K562 (cell line): ENCODE results near the gene COMMD8. TPM values are rescaled to one million over a fixed set of nuclear protein-coding genes. Genes with fewer than 3 reads are reported as not detected.
A peak's percentile ranks its signal among the peaks of the same experiment; 100 is the strongest.

Experiments used
- ATAC-seq: fragments of 200-7000 bp; cut with Tn5 transposase; 3 replicates; pipeline ENCODE4 v1.9.1; 2020; ENCODE audit warnings: moderate library complexity
- BruUV-seq: library from RNA; stranded (reverse); fragments of 400-500 nt; replicated peaks from 2 replicates; lab custom pipeline; 2021; lab: Mats Ljungman, UMichigan
- CTCF ChIA-PET: fragments of 300-600 bp; formaldehyde crosslinking; extraction: SDS; loops from one replicate; lab custom pipeline; 2021; ENCODE audit warnings: low intra/inter-chr PET ratio; lab: Yijun Ruan, JAX
- POLR2A ChIA-PET: fragments of 300-600, 350-650 bp; sonication (Branson Sonifier 250); formaldehyde crosslinking; extraction: SDS; loops from one replicate; lab custom pipeline; 2021; ENCODE audit warnings: antibody characterized with exemption, inconsistent platforms; lab: Yijun Ruan, JAX
- DNase-seq, 4 experiments: peaks; one replicate each; pipeline versions ENCODE4 v3.0.0 to v3.0.0-alpha.2; 2011 to 2018; ENCODE audit warnings: low spot score in 3 of 4, mixed read lengths in 3 of 4; ENCODE audit errors: extremely low read depth in 1 of 4
- FAIRE-seq: peaks from 2 replicates; lab custom pipeline; 2011; peaks lifted over from hg19 to GRCh38; lab: Jason Lieb, UNC
- H2AFZ ChIP-seq: 2 replicates; pipeline ENCODE4 v1.6.0; 2011; ENCODE audit warnings: low read depth, low read length, control low read depth, inconsistent platforms
- H3K27ac ChIP-seq: fragments of 200-600 bp; 3 replicates; pipeline ENCODE4 v1.8.0; 2011; ENCODE audit warnings: low read depth, mild to moderate bottlenecking, control low read depth, inconsistent platforms, low read length, moderate library complexity, mixed read lengths; ENCODE audit errors: extremely low read depth
- H3K27me3 ChIP-seq, 2 experiments: fragments of 300-600 bp in 1 of 2; 2 replicates in 1 of 2; 3 replicates in 1 of 2; pipeline versions ENCODE4 v1.6.0 to v1.8.0; 2011; ENCODE audit warnings: inconsistent platforms in 2 of 2, low read length in 2 of 2, mild to moderate bottlenecking in 1 of 2, mixed read lengths in 1 of 2, moderate library complexity in 1 of 2; ENCODE audit not compliant: control insufficient read depth in 2 of 2, insufficient read depth in 2 of 2
- H3K36me3 ChIP-seq: fragments of 300-600 bp; 3 replicates; pipeline ENCODE4 v1.8.0; 2011; ENCODE audit warnings: mild to moderate bottlenecking, low read length, inconsistent platforms; ENCODE audit not compliant: control insufficient read depth, insufficient read depth
- H3K4me1 ChIP-seq, 2 experiments: fragments of 200-600 bp in 1 of 2; replicated peaks in 1 of 2; 2 replicates in 1 of 2; 3 replicates in 1 of 2; pipeline versions ENCODE4 v1.5.1 to v1.8.0; 2011; ENCODE audit warnings: inconsistent platforms in 2 of 2, low read length in 2 of 2, mild to moderate bottlenecking in 1 of 2, mixed read lengths in 1 of 2, moderate library complexity in 1 of 2; ENCODE audit not compliant: control insufficient read depth in 2 of 2, insufficient read depth in 2 of 2
- H3K4me2 ChIP-seq: 2 replicates; pipeline ENCODE4 v1.6.1; 2011; ENCODE audit warnings: low read length, control low read depth, inconsistent platforms, mixed read lengths; ENCODE audit not compliant: insufficient read depth
- H3K4me3 ChIP-seq: fragments of 200-600 bp; sonication (generic), shearing (Covaris generic); 2 replicates; pipeline ENCODE4 v1.5.1; 2016; ENCODE audit warnings: control low read depth, inconsistent platforms
- H3K79me2 ChIP-seq: fragments of 200-600 bp; 3 replicates; pipeline ENCODE4 v1.8.0; 2011; ENCODE audit warnings: low read length, inconsistent platforms; ENCODE audit not compliant: control insufficient read depth, insufficient read depth
- H3K9ac ChIP-seq, 2 experiments: 2 replicates each; pipeline versions ENCODE4 v1.6.0 to v1.6.1; 2011; ENCODE audit warnings: low read depth in 2 of 2, low read length in 2 of 2, control low read depth in 1 of 2, inconsistent platforms in 1 of 2, mild to moderate bottlenecking in 1 of 2, mixed read lengths in 1 of 2; ENCODE audit not compliant: insufficient read depth in 1 of 2
- H3K9me1 ChIP-seq: one replicate; pipeline ENCODE4 v1.6.0; 2011; ENCODE audit warnings: inconsistent platforms, mild to moderate bottlenecking, low read length, moderate library complexity; ENCODE audit not compliant: control insufficient read depth, insufficient read depth
- H3K9me3 ChIP-seq: replicated peaks from 2 replicates; pipeline ENCODE4 v1.5.1; 2011; ENCODE audit warnings: low read depth, low read length, inconsistent platforms; ENCODE audit not compliant: control insufficient read depth, insufficient read depth
- H4K20me1 ChIP-seq: replicated peaks from 2 replicates; pipeline ENCODE4 v1.6.1; 2011; ENCODE audit warnings: low read length, inconsistent platforms, mixed read lengths; ENCODE audit not compliant: control insufficient read depth, insufficient read depth
- BCOR ChIP-seq: fragments of 450-650 bp; IDR thresholded peaks from 2 replicates; pipeline ENCODE4 v1.6.1; 2016
- CTBP1 ChIP-seq: fragments of 450-650 bp; IDR thresholded peaks from 2 replicates; pipeline ENCODE4 v1.6.1; 2016; ENCODE audit warnings: borderline replicate concordance
- EP300 ChIP-seq: IDR thresholded peaks from 2 replicates; pipeline ENCODE4 v1.6.1; 2012; ENCODE audit warnings: low read length, improper control_type of control experiment
- HDAC1 ChIP-seq, 2 experiments: fragments of 450-650 bp; IDR thresholded peaks; 2 replicates each; pipeline ENCODE4 v1.6.1; 2016 to 2017; ENCODE audit warnings: inconsistent platforms in 1 of 2, mild to moderate bottlenecking in 1 of 2, moderate library complexity in 1 of 2
- MAFG ChIP-seq: fragments of 450-650 bp; conservative IDR thresholded peaks from 2 replicates; pipeline ENCODE4 v1.6.1; 2016; ENCODE audit warnings: missing genetic modification characterization, missing compliant biosample characterization
- NRF1 ChIP-seq, 2 experiments: fragments of 450-650 bp; IDR thresholded peaks in 1 of 2; conservative IDR thresholded peaks in 1 of 2; 2 replicates each; pipeline ENCODE4 v1.6.1; 2014; ENCODE audit warnings: mild to moderate bottlenecking in 2 of 2
- VEZF1 ChIP-seq: fragments of 200-800 bp; sonication (Bioruptor generic); IDR thresholded peaks from 2 replicates; pipeline ENCODE4 v1.6.1; 2017; ENCODE audit warnings: missing genetic modification characterization, missing compliant biosample characterization
- ZNF316 ChIP-seq: fragments of 450-650 bp; IDR thresholded peaks from 2 replicates; pipeline ENCODE4 v1.6.1; 2016
- WGBS: fragments of 100-300 bp; shearing (Covaris generic); methylation state at CpG from one replicate; pipeline ENCODE4 v1.1.6; 2016; ENCODE audit warnings: low coverage, mixed read lengths; ENCODE audit not compliant: insufficient coverage; ENCODE audit errors: missing lambda C conversion rate; 5-methylcytosine and 5-hydroxymethylcytosine counted together
- in situ Hi-C: fragments of 300-500 bp; cut with MboI; formaldehyde crosslinking; loops from 4 replicates; pipeline ENCODE4 v1.15.0; 2018; ENCODE audit warnings: inconsistent platforms, mixed read lengths
- intact Hi-C: fragments of 100-400 bp; cut with micrococcal nuclease; formaldehyde crosslinking; loops from 2 replicates; pipeline ENCODE4 v1.14.2; 2022
- polyA plus RNA-seq, 8 experiments: library from polyadenylated mRNA; depleted of rRNA in 4 of 8; stranded (reverse) in 5 of 8; unstranded in 3 of 8; fragments of >200 nt; fragmentation: Nextera tagmentation in 2 of 8; fragmentation: Illumina TruSeq in 1 of 8; extraction: Ambion mirVana in 2 of 8; extraction: Trizol in 1 of 8; gene quantifications; 2 replicates each; pipeline versions ENCODE4 v1.2.1 to v1.2.3, GENCODE V29; 2011 to 2014; ENCODE audit warnings: inconsistent platforms in 1 of 8, missing spikeins in 1 of 8
- total RNA-seq, 7 experiments: library from RNA; depleted of rRNA in 6 of 7; stranded (reverse); fragments of >200 nt in 6 of 7; fragmentation: Illumina TruSeq in 2 of 7; extraction: Trizol in 2 of 7; gene quantifications; 2 replicates each; pipeline versions ENCODE4 v1.2.1 to v1.2.3, GENCODE V29; 2011 to 2021; ENCODE audit warnings: low replicate concordance in 1 of 7
- TF ChIP-seq, protein P1 (sequence below), 2 experiments: fragments of 450-650 bp in 1 of 2; sonication (generic) in 1 of 2; formaldehyde crosslinking in 1 of 2; IDR thresholded peaks; 2 replicates each; pipeline versions ENCODE4 v1.7.1 to v1.9.0; 2016 to 2022; ENCODE audit warnings: inconsistent platforms in 1 of 2, mild to moderate bottlenecking in 1 of 2, missing genetic modification reagents in 1 of 2
- TF ChIP-seq, protein P2 (sequence below): fragments of 450-650 bp; IDR thresholded peaks from 2 replicates; pipeline ENCODE4 v1.6.1; 2016

COMMD8 gene
- total and polyA plus RNA-seq, 9 of the 15 experiments (the other 6 are each of a cell fraction or from before 2014, with no cell fraction given): 7.6 to 41.0 (median 13.1) TPM

- H3K27ac ChIP-seq: no peak within 1 kb of the TSS
- in situ Hi-C loops: no loop called here
- no peaks in the 10 kb centered on the region for H3K9me1 ChIP-seq
- intact Hi-C loops: no loop called here
- peaks cover 3 to 6% of the 10 kb centered on the region in 2 experiments; a peak in 3 of 5 replicates for H3K4me1 ChIP-seq
- H3K27me3 ChIP-seq: no peaks in the 10 kb centered on the region; a peak in 2 of 5 replicates
- peak; percentile 90 for FAIRE-seq
- WGBS: 2% methylated on average over 29 of the region's 34 CpGs
- TSS peak; percentile 60 for BruUV-seq
- ChIA-PET CTCF (no interaction called here), POLR2A (no interaction called here)
- H3K36me3 ChIP-seq: no peaks in the 10 kb centered on the region
- no peaks in the 10 kb centered on the region for H3K9me3 ChIP-seq
- peak within 1 kb of the TSS; percentile 35 for H3K4me3 ChIP-seq
- peak within 1 kb of the TSS; percentile 83 for H2AFZ ChIP-seq
- H4K20me1 ChIP-seq: no peaks in the 10 kb centered on the region
- no peaks in the 10 kb centered on the region for H3K79me2 ChIP-seq
- peak; percentile 100 for ATAC-seq
- peak; percentile 47 to 88 (median 68) for DNase-seq
- peak within 1 kb of the TSS; percentile 17 to 88; a peak in 3 of 4 replicates for H3K9ac ChIP-seq
- peak within 1 kb of the TSS; percentile 77 for H3K4me2 ChIP-seq
- peak; percentile 69; the same call in 1 of the 2 replicates for TF ChIP-seq CTBP1
- TF ChIP-seq, protein P1, sequence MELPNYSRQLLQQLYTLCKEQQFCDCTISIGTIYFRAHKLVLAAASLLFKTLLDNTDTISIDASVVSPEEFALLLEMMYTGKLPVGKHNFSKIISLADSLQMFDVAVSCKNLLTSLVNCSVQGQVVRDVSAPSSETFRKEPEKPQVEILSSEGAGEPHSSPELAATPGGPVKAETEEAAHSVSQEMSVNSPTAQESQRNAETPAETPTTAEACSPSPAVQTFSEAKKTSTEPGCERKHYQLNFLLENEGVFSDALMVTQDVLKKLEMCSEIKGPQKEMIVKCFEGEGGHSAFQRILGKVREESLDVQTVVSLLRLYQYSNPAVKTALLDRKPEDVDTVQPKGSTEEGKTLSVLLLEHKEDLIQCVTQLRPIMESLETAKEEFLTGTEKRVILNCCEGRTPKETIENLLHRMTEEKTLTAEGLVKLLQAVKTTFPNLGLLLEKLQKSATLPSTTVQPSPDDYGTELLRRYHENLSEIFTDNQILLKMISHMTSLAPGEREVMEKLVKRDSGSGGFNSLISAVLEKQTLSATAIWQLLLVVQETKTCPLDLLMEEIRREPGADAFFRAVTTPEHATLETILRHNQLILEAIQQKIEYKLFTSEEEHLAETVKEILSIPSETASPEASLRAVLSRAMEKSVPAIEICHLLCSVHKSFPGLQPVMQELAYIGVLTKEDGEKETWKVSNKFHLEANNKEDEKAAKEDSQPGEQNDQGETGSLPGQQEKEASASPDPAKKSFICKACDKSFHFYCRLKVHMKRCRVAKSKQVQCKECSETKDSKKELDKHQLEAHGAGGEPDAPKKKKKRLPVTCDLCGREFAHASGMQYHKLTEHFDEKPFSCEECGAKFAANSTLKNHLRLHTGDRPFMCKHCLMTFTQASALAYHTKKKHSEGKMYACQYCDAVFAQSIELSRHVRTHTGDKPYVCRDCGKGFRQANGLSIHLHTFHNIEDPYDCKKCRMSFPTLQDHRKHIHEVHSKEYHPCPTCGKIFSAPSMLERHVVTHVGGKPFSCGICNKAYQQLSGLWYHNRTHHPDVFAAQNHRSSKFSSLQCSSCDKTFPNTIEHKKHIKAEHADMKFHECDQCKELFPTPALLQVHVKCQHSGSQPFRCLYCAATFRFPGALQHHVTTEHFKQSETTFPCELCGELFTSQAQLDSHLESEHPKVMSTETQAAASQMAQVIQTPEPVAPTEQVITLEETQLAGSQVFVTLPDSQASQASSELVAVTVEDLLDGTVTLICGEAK (IDR thresholded peaks at IDR 0.05): peak; percentile 21; the same call in 1 of the 2 replicates
- TF ChIP-seq, protein P1 (CRISPR knock-in tag; IDR thresholded peaks at IDR 0.05): no peak
- TF ChIP-seq, protein P2, sequence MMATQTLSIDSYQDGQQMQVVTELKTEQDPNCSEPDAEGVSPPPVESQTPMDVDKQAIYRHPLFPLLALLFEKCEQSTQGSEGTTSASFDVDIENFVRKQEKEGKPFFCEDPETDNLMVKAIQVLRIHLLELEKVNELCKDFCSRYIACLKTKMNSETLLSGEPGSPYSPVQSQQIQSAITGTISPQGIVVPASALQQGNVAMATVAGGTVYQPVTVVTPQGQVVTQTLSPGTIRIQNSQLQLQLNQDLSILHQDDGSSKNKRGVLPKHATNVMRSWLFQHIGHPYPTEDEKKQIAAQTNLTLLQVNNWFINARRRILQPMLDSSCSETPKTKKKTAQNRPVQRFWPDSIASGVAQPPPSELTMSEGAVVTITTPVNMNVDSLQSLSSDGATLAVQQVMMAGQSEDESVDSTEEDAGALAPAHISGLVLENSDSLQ: peak; percentile 44
- TF ChIP-seq BCOR: peak; percentile 36; the same call in 1 of the 2 replicates
- TF ChIP-seq HDAC1 (IDR thresholded peaks at IDR 0.05): peak in 1 of 2 experiments; percentile 52; a peak in 1 of 4 replicates
- peak; percentile 73 for TF ChIP-seq VEZF1 (CRISPR knock-in tag)
- peak; percentile 54 to 58 for TF ChIP-seq NRF1 (conservative IDR thresholded peaks at IDR 0.05 in 1 of 2, IDR thresholded peaks at IDR 0.05 in 1 of 2)
- TF ChIP-seq EP300: no peak
- TF ChIP-seq ZNF316: peak; percentile 70
- peak; percentile 51; the same call in 1 of the 2 replicates for TF ChIP-seq MAFG (tag)
These were observed 21.7 kb upstream of the COMMD8 start, which contains the start of gene ATP10D for GRCh38 chr4:47485047-47485692. Gene ATP10D (plus strand): TSS chr4:47485275. CDS start chr4:47512541, 27,266 bp downstream.
